Memory B cell (primary cell): ENCODE results near the gene TMEM38A.
"Not testable (repeated sequence)": the region's sequence is repeated elsewhere in the genome, so short reads cannot be mapped to it uniquely, and the experiment has no call there.

Source experiments
- ATAC-seq: fragments of 150-1000 bp; cut with Tn5 transposase; 2 replicates; pipeline ENCODE4 v1.10.0; 2021; ENCODE audit warnings: low read depth, mild to moderate bottlenecking, moderate library complexity
- DNase-seq, 2 donors: peaks; one replicate each; pipeline ENCODE4 v3.0.0; 2022; ENCODE audit warnings: low spot score in 2 of 2
- H3K27ac Mint-ChIP-seq: one replicate; pipeline ENCODE4 v1.8.0; 2022; ENCODE audit warnings: mild to moderate bottlenecking, moderate library complexity, mixed read lengths
- H3K27me3 Mint-ChIP-seq: one replicate; pipeline ENCODE4 v1.8.0; 2022; ENCODE audit warnings: mixed read lengths
- H3K36me3 Mint-ChIP-seq: one replicate; pipeline ENCODE4 v1.8.0; 2022; ENCODE audit warnings: mild to moderate bottlenecking, mixed read lengths
- H3K4me1 Mint-ChIP-seq: one replicate; pipeline ENCODE4 v1.8.0; 2022; ENCODE audit warnings: mixed read lengths
- H3K4me3 Mint-ChIP-seq: one replicate; pipeline ENCODE4 v1.8.0; 2022; ENCODE audit warnings: mild to moderate bottlenecking, moderate library complexity, mixed read lengths
- H3K9me3 Mint-ChIP-seq: one replicate; pipeline ENCODE4 v1.8.0; 2022; ENCODE audit warnings: mixed read lengths

TMEM38A gene

GRCh38 chr19:16714702-16715287, 53.9 kb downstream of the TMEM38A start:
- no peaks in the 10 kb centered on the region for H3K27me3 Mint-ChIP-seq
- H3K4me3 Mint-ChIP-seq: peak overlapping the region; percentile 65
- peaks cover 22% of the 10 kb centered on the region for H3K4me1 Mint-ChIP-seq
- no peaks in the 10 kb centered on the region for H3K36me3 Mint-ChIP-seq
- peak overlapping the region; percentile 11 for H3K27ac Mint-ChIP-seq
- DNase-seq (peak; percentile 58 to 65), ATAC-seq (peak; percentile 11)
- H3K9me3 Mint-ChIP-seq: no peaks in the 10 kb centered on the region

GRCh38 chr19:16715611-16716010, 54.7 kb downstream of the TMEM38A start:
- H3K36me3 Mint-ChIP-seq: no peaks in the 10 kb centered on the region
- H3K9me3 Mint-ChIP-seq: no peaks in the 10 kb centered on the region
- H3K27me3 Mint-ChIP-seq: no peaks in the 10 kb centered on the region
- ATAC-seq: no peak
- no peak for DNase-seq
- H3K27ac Mint-ChIP-seq: no peak overlapping the region
- peaks cover 26% of the 10 kb centered on the region for H3K4me1 Mint-ChIP-seq
- no peak overlapping the region for H3K4me3 Mint-ChIP-seq

- Mint-ChIP-seq H3K27ac (peak overlapping the region; percentile 84), H3K9me3 (peaks cover 3% of the 10 kb centered on the region), H3K36me3 (no peaks in the 10 kb centered on the region), H3K4me3 (no peak overlapping the region), H3K4me1 (peaks cover 18% of the 10 kb centered on the region), H3K27me3 (no peaks in the 10 kb centered on the region)
- no peak for ATAC-seq
- DNase-seq: no peak
Measured at GRCh38 chr19:16721051-16721450, 60.1 kb downstream of the TMEM38A start.

DNA sequence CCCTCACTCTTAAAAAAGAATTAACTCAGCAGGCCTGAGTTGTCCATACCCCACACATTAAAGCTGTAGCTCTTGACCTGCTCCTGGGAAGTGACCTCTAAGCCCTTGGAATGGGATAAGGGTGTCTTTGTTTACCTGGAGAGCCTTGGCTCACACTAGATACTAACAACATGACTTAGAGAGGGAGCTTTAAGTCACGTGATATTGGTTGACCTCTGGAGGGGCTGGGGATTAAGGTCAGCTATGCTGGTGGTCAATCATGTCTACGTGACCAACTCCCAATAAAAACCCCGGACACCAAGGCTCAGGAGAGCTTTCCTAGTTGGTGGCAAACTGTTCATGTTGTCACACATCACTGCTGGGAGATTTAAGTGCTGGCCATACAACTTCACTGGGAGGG, 61.7 kb downstream of the TMEM38A start:
- Mint-ChIP-seq H3K9me3 (peaks cover 3% of the 10 kb centered on the region), H3K27ac (no peak overlapping the region), H3K4me1 (peaks cover 18% of the 10 kb centered on the region), H3K4me3 (no peak overlapping the region), H3K36me3 (no peaks in the 10 kb centered on the region), H3K27me3 (no peaks in the 10 kb centered on the region)
- ATAC-seq (no peak), DNase-seq (no peak)

- ATAC-seq (no peak), DNase-seq (no peak)
- H3K36me3 Mint-ChIP-seq: no peaks in the 10 kb centered on the region
- H3K4me3 Mint-ChIP-seq: no peak overlapping the region
- no peak overlapping the region for H3K27ac Mint-ChIP-seq
- peaks cover 3% of the 10 kb centered on the region for H3K9me3 Mint-ChIP-seq
- H3K4me1 Mint-ChIP-seq: no peaks in the 10 kb centered on the region
- H3K27me3 Mint-ChIP-seq: no peaks in the 10 kb centered on the region
Measured at GRCh38 chr19:16726916-16727315, 66.0 kb downstream of the TMEM38A start.

DNA sequence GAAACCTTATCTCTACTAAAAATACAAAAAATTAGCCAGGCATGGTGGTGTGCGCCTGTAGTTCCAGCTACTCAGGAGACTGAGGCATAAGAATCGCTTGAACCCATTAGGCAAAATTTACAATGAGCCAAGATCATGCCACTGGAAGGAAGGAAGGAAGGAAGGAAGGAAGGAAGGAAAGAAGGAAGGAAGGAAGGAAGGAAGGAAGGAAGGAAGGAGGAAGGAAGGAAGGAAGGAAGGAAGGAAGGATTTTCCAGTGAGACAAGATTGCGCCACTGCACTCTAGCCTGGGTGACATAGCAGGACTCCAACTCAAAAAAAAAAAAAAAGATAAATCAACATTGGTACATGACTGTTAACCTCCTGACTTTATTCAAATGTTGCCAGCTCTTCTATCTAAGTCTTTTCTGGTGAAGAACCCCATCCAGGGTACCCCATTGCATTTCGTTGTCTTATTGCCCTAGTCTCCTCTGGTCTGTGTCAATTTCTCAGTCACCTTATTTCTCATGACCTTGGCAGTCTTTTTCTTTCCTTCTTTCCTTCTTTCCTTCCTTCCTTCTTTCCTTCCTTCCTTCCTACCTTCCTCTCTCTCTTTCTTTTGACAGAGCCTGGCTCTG, 74.8 kb downstream of the TMEM38A start:
- H3K4me1 Mint-ChIP-seq, DNase-seq, H3K27ac Mint-ChIP-seq, H3K27me3 Mint-ChIP-seq, H3K9me3 Mint-ChIP-seq, H3K4me3 Mint-ChIP-seq, ATAC-seq, H3K36me3 Mint-ChIP-seq: not testable (repeated sequence)

DNA sequence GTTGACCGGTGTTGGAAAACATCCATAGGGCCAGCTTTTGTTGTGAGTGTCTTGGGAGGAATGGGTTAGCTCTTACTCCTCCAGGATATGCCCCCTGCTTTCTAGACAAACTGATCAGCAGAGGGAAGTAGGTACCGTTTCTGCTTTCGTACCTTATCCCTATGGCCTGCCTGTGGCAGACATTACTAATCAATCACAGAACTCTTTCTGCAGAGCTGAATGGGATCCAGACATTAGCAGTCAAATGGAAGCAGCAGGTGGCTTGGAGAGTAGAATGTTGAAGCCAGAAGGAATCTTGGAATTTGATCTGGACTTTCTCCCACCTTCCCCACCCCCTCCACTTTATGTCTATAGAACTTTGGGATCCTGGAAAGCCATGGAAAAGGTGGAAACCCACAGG, 75.8 kb downstream of the TMEM38A start:
- DNase-seq: no peak
- Mint-ChIP-seq H3K4me3 (no peak overlapping the region), H3K4me1 (peaks cover 6% of the 10 kb centered on the region), H3K27me3 (no peaks in the 10 kb centered on the region), H3K27ac (no peak overlapping the region), H3K9me3 (peaks cover 3% of the 10 kb centered on the region), H3K36me3 (peaks cover 2% of the 10 kb centered on the region)
- no peak for ATAC-seq

DNA sequence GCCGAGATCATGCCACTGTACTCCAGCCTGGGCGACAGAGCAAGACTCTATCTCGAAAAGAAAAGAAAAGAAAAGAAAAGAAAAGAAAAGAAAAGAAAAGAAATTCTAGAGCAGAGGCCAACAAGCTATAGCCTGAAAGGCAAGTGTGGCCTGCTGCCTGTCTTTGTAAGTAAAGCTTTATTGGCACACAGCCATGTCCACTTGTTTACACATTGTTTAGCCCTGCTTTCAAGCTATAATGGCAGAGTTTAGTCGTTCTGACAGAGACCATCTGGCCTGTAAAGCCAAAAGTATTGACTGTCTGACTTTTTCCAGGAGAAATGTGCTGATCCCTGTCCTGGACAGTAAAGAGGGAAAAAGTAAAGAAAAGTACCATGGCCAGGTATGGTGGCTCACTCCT, 77.0 kb downstream of the TMEM38A start:
- no peak for DNase-seq
- Mint-ChIP-seq H3K4me3 (no peak overlapping the region), H3K9me3 (peaks cover 3% of the 10 kb centered on the region), H3K4me1 (peaks cover 6% of the 10 kb centered on the region), H3K27me3 (no peaks in the 10 kb centered on the region), H3K27ac (no peak overlapping the region), H3K36me3 (peaks cover 2% of the 10 kb centered on the region)
- no peak for ATAC-seq

DNA sequence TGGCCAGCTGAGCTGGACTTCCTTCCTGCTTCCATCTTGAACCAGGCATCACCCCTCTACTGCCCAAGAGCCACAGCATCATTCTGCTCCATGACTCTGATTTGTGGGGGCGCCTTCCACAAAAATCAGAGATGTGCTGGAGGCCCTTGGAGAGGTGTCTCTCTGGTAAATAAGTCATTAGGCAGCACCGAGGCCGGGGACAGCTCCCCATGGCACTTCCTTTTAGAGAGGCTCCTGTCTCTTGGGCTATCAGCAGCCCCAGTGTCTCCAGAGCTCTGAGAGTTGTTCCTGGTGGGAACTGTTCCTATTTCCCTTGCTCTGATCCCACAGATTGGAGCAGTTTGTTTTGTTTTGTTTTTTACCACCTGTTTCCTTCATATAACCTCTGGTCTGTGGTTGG, 78.6 kb downstream of the TMEM38A start:
- peaks cover 2% of the 10 kb centered on the region for H3K36me3 Mint-ChIP-seq
- no peak for ATAC-seq
- no peak for DNase-seq
- no peaks in the 10 kb centered on the region for H3K27me3 Mint-ChIP-seq
- no peak overlapping the region for H3K4me3 Mint-ChIP-seq
- H3K27ac Mint-ChIP-seq: no peak overlapping the region
- H3K9me3 Mint-ChIP-seq: peaks cover 3% of the 10 kb centered on the region
- peaks cover 6% of the 10 kb centered on the region for H3K4me1 Mint-ChIP-seq
